HepG2 (cell line): ENCODE data around the gene ACYP2. TPM values are rescaled to one million over a fixed set of nuclear protein-coding genes. Genes with fewer than 3 reads are reported as not detected.
A peak's percentile ranks its signal among the peaks of the same experiment; 100 is the strongest.

Source experiments
- ARNTL ChIP-seq: sonication (generic); formaldehyde crosslinking; IDR thresholded peaks from 2 replicates; pipeline ENCODE4 v1.4.0; 2020; ENCODE audit warnings: mild to moderate bottlenecking, missing genetic modification reagents
- FOXA1 ChIP-seq, 2 experiments: fragments of 450-650 bp in 1 of 2; sonication (generic) in 1 of 2; formaldehyde crosslinking in 1 of 2; IDR thresholded peaks; 2 replicates each; pipeline versions ENCODE4 v1.4.0 to v1.6.1; 2016 to 2020; ENCODE audit warnings: missing genetic modification reagents in 1 of 2
- FOXA3 ChIP-seq: IDR thresholded peaks from 2 replicates; pipeline ENCODE4 v1.6.1; 2016; ENCODE audit warnings: missing genetic modification reagents, missing compliant biosample characterization
- FOXP1 ChIP-seq, 2 experiments: fragments of 450-650 bp in 1 of 2; IDR thresholded peaks; 2 replicates each; pipeline ENCODE4 v1.6.1; 2017 to 2018; ENCODE audit warnings: antibody characterized with exemption in 1 of 2
- HMG20A ChIP-seq: IDR thresholded peaks from 2 replicates; pipeline ENCODE4 v1.6.1; 2016; ENCODE audit warnings: borderline replicate concordance
- KLF15 ChIP-seq: sonication (generic); formaldehyde crosslinking; IDR thresholded peaks from 2 replicates; pipeline ENCODE4 v1.8.1; 2023; ENCODE audit warnings: borderline replicate concordance, mild to moderate bottlenecking, inconsistent platforms, missing genetic modification reagents, mixed read lengths
- KMT2A ChIP-seq: sonication (generic); formaldehyde crosslinking; IDR thresholded peaks from 2 replicates; pipeline ENCODE4 v1.4.0; 2020; ENCODE audit warnings: missing genetic modification reagents
- NR2F6 ChIP-seq, 2 experiments: IDR thresholded peaks; 2 replicates each; pipeline ENCODE4 v1.6.1; 2016; ENCODE audit warnings: antibody characterized with exemption in 1 of 2, mild to moderate bottlenecking in 1 of 2
- PPARG ChIP-seq: conservative IDR thresholded peaks from 2 replicates; pipeline ENCODE4 v1.6.1; 2016; ENCODE audit warnings: missing biosample characterization, missing genetic modification reagents
- SIX4 ChIP-seq: sonication (generic); formaldehyde crosslinking; IDR thresholded peaks from 2 replicates; pipeline ENCODE4 v1.4.0; 2020; ENCODE audit warnings: missing genetic modification reagents
- SSRP1 ChIP-seq: IDR thresholded peaks from 2 replicates; pipeline ENCODE4 v1.6.1; 2016; ENCODE audit warnings: control low read depth
- ZNF224 ChIP-seq: sonication (generic); formaldehyde crosslinking; IDR thresholded peaks from 2 replicates; pipeline ENCODE4 v1.5.0; 2020; ENCODE audit warnings: mild to moderate bottlenecking, missing genetic modification reagents
- polyA plus RNA-seq, 8 experiments: library from polyadenylated mRNA; depleted of rRNA in 3 of 8; stranded (reverse) in 7 of 8; unstranded in 1 of 8; fragments of >200 nt; fragmentation: Illumina TruSeq in 4 of 8; extraction: Trizol in 4 of 8; gene quantifications; 2 replicates each; pipeline versions ENCODE4 v1.2.1 to v1.2.3, GENCODE V29; 2011 to 2016; ENCODE audit warnings: low read depth in 4 of 8, missing spikeins in 1 of 8, mixed read lengths in 1 of 8; ENCODE audit not compliant: insufficient read depth in 1 of 8
- total RNA-seq, 5 experiments: library from RNA; depleted of rRNA; stranded (reverse); fragments of >200 nt; fragmentation: Illumina TruSeq; extraction: Trizol; gene quantifications; 2 replicates each; pipeline ENCODE4 v1.2.3, GENCODE V29; 2016; ENCODE audit warnings: low read depth in 1 of 5
- TF ChIP-seq, protein P1 (sequence below): sonication (generic); formaldehyde crosslinking; IDR thresholded peaks from 2 replicates; pipeline ENCODE4 v1.8.1; 2023; ENCODE audit warnings: missing genetic modification reagents, inconsistent platforms, borderline replicate concordance
- TF ChIP-seq, protein P2 (sequence below): IDR thresholded peaks from 2 replicates; pipeline ENCODE4 v1.6.1; 2016; ENCODE audit warnings: mild to moderate bottlenecking
- TF ChIP-seq, protein P3 (sequence below): IDR thresholded peaks from 2 replicates; pipeline ENCODE4 v1.6.1; 2016; ENCODE audit warnings: control low read depth
- TF ChIP-seq, protein P4 (sequence below): sonication (generic); formaldehyde crosslinking; IDR thresholded peaks from 2 replicates; pipeline ENCODE4 v1.5.0; 2020; ENCODE audit warnings: missing genetic modification reagents
- TF ChIP-seq, protein P5 (sequence below): sonication (generic); formaldehyde crosslinking; IDR thresholded peaks from 2 replicates; pipeline ENCODE4 v1.9.0; 2022; ENCODE audit warnings: low read depth, missing genetic modification reagents
- TF ChIP-seq, protein P6 (sequence below): sonication (generic); formaldehyde crosslinking; IDR thresholded peaks from 2 replicates; pipeline ENCODE4 v1.4.0; 2020; ENCODE audit warnings: missing genetic modification reagents, low read depth, mild to moderate bottlenecking, borderline replicate concordance
- TF ChIP-seq, protein P7 (sequence below): sonication (generic); formaldehyde crosslinking; IDR thresholded peaks from 2 replicates; pipeline ENCODE4 v1.4.0; 2020; ENCODE audit warnings: mild to moderate bottlenecking, missing genetic modification reagents

Gene ACYP2
- total and polyA plus RNA-seq, 2 of the 13 experiments (the other 11 are each of a cell fraction or from before 2014, with no cell fraction given), result 12.3 to 12.7 TPM

DNA sequence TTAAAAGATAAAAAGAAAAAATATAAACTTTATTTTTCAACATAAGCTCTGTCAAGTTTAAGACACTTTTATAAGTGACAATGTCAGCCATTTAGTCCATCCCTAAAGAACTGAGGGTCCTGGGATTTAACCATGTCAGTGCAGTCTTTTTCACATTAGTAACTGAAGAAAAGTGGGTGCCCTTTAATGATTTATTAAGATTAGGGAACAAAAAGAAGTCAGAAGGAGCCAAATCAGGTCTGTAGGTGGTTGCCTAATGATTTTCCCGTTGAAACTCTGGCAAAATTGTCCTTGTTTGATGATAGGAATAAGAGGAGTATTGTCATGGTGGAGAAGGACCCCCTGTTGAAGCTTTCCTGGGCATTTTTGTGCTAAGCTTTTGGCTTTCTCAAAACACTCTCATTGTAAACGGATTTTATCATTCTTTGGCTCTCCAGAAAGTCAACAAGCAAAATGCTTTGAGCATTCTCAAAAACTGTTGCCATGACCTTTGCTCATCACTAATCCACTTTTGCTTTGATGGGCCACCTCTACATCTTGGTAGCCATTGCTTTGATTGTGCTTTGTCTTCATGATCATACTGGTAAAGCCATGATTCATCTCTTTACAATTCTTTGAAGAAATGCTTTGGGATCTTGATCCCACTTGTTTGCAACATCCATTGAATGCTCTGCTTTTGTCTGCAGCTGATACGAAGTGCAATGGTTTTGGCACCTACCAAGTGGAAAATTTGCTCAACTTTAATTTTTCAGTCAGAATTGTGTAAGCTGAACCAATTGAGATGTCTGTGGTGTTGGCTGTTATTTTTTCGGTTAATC is 118.6 kb downstream of the ACYP2 start (continued):
- TF ChIP-seq, protein P1, sequence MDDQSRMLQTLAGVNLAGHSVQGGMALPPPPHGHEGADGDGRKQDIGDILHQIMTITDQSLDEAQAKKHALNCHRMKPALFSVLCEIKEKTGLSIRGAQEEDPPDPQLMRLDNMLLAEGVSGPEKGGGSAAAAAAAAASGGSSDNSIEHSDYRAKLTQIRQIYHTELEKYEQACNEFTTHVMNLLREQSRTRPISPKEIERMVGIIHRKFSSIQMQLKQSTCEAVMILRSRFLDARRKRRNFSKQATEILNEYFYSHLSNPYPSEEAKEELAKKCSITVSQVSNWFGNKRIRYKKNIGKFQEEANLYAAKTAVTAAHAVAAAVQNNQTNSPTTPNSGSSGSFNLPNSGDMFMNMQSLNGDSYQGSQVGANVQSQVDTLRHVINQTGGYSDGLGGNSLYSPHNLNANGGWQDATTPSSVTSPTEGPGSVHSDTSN (CRISPR knock-in tag), result no peak
- TF ChIP-seq, protein P2, sequence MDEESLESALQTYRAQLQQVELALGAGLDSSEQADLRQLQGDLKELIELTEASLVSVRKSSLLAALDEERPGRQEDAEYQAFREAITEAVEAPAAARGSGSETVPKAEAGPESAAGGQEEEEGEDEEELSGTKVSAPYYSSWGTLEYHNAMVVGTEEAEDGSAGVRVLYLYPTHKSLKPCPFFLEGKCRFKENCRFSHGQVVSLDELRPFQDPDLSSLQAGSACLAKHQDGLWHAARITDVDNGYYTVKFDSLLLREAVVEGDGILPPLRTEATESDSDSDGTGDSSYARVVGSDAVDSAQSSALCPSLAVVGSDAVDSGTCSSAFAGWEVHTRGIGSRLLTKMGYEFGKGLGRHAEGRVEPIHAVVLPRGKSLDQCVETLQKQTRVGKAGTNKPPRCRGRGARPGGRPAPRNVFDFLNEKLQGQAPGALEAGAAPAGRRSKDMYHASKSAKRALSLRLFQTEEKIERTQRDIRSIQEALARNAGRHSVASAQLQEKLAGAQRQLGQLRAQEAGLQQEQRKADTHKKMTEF (CRISPR knock-in tag), result peak; percentile 97
- TF ChIP-seq, protein P3, sequence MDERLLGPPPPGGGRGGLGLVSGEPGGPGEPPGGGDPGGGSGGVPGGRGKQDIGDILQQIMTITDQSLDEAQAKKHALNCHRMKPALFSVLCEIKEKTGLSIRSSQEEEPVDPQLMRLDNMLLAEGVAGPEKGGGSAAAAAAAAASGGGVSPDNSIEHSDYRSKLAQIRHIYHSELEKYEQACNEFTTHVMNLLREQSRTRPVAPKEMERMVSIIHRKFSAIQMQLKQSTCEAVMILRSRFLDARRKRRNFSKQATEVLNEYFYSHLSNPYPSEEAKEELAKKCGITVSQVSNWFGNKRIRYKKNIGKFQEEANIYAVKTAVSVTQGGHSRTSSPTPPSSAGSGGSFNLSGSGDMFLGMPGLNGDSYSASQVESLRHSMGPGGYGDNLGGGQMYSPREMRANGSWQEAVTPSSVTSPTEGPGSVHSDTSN (CRISPR knock-in tag), result 0 out of 2 replicates have a peak, but pooled peaks have one; percentile 8
- TF ChIP-seq, protein P4, sequence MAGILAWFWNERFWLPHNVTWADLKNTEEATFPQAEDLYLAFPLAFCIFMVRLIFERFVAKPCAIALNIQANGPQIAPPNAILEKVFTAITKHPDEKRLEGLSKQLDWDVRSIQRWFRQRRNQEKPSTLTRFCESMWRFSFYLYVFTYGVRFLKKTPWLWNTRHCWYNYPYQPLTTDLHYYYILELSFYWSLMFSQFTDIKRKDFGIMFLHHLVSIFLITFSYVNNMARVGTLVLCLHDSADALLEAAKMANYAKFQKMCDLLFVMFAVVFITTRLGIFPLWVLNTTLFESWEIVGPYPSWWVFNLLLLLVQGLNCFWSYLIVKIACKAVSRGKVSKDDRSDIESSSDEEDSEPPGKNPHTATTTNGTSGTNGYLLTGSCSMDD (CRISPR knock-in tag), result no peak
- TF ChIP-seq PPARG (CRISPR knock-in tag) (peak; percentile 95), FOXA3 (peak; percentile 98), SSRP1 (peak; percentile 59; the same call in 1 of the 2 replicates), NR2F6 (IDR thresholded peaks at IDR 0.05) (peak; percentile 98), NR2F6 (CRISPR knock-in tag; IDR thresholded peaks at IDR 0.05) (peak; percentile 97), SIX4 (CRISPR knock-in tag) (peak; percentile 78; the same call in 1 of the 2 replicates), ZNF224 (no peak), FOXP1 (IDR thresholded peaks at IDR 0.05) (peak; percentile 38; the same call in 1 of the 2 replicates), FOXP1 (CRISPR knock-in tag; IDR thresholded peaks at IDR 0.05) (peak; percentile 90; the same call in 1 of the 2 replicates), KMT2A (CRISPR knock-in tag) (0 out of 2 replicates have a peak, but pooled peaks have one; percentile 38), HMG20A (CRISPR knock-in tag) (peak; percentile 99), KLF15 (CRISPR knock-in tag) (no peak), ARNTL (CRISPR knock-in tag) (0 out of 2 replicates have a peak, but pooled peaks have one; percentile 31), FOXA1 (IDR thresholded peaks at IDR 0.05) (peak; percentile 84), FOXA1 (CRISPR knock-in tag; IDR thresholded peaks at IDR 0.05) (peak; percentile 99)
- TF ChIP-seq, protein P5, sequence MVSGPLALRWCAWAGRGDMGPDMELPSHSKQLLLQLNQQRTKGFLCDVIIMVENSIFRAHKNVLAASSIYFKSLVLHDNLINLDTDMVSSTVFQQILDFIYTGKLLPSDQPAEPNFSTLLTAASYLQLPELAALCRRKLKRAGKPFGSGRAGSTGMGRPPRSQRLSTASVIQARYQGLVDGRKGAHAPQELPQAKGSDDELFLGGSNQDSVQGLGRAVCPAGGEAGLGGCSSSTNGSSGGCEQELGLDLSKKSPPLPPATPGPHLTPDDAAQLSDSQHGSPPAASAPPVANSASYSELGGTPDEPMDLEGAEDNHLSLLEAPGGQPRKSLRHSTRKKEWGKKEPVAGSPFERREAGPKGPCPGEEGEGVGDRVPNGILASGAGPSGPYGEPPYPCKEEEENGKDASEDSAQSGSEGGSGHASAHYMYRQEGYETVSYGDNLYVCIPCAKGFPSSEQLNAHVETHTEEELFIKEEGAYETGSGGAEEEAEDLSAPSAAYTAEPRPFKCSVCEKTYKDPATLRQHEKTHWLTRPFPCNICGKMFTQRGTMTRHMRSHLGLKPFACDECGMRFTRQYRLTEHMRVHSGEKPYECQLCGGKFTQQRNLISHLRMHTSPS, result 0 out of 2 replicates have a peak, but pooled peaks have one; percentile 50
- TF ChIP-seq, protein P6, sequence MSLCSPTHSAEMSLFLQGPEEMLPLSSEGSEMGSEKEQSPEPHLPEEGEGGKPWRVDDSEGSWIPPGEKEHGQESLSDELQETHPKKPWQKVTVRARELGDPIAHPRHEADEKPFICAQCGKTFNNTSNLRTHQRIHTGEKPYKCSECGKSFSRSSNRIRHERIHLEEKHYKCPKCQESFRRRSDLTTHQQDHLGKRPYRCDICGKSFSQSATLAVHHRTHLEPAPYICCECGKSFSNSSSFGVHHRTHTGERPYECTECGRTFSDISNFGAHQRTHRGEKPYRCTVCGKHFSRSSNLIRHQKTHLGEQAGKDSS (CRISPR knock-in tag), result 0 out of 2 replicates have a peak, but pooled peaks have one; percentile 41
- TF ChIP-seq, protein P7, sequence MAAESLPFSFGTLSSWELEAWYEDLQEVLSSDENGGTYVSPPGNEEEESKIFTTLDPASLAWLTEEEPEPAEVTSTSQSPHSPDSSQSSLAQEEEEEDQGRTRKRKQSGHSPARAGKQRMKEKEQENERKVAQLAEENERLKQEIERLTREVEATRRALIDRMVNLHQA (CRISPR knock-in tag), result no peak
